ENCODE measurements around the gene PDHB. TPM values are rescaled to one million over a fixed set of nuclear protein-coding genes. Genes with fewer than 3 reads are reported as not detected.
A peak's percentile ranks its signal among the peaks of the same experiment; 100 is the strongest.

PDHB gene
- total RNA-seq (2016; rRNA removed; fragmentation: Illumina TruSeq; extraction: Trizol) = 153 and 229 TPM in 2 replicates
- 14.8 and 15.6 TPM in 2 replicates for total RNA-seq (2016; cell fraction: cytosol; rRNA removed; fragmentation: Illumina TruSeq; extraction: Trizol; ENCODE audit: low read depth)
- 155 and 245 TPM in 2 replicates for total RNA-seq (2016; cell fraction: insoluble cytoplasmic fraction; rRNA removed; fragmentation: Illumina TruSeq; extraction: Trizol)
- total RNA-seq (2016; cell fraction: membrane; rRNA removed; fragmentation: Illumina TruSeq; extraction: Trizol) = 30.6 and 31.8 TPM in 2 replicates
- total RNA-seq (2016; cell fraction: nucleus; rRNA removed; fragmentation: Illumina TruSeq; extraction: Trizol) = 63.1 and 66.4 TPM in 2 replicates
- polyA plus RNA-seq (2011; rRNA removed) = 97.1 and 108 TPM in 2 replicates
- 68.4 and 102 TPM in 2 replicates for polyA plus RNA-seq (2011; cell fraction: cytosol; rRNA removed)
- 28.4 and 37.7 TPM in 2 replicates for polyA plus RNA-seq (2011; cell fraction: nucleus; rRNA removed)
- polyA plus RNA-seq (2012) = 113 and 146 TPM in 2 replicates
- polyA plus RNA-seq (2016; cell fraction: cytosol; fragmentation: Illumina TruSeq; extraction: Trizol; ENCODE audit: low read depth) = 11.6 and 12.1 TPM in 2 replicates
- 209 and 226 TPM in 2 replicates for polyA plus RNA-seq (2016; cell fraction: insoluble cytoplasmic fraction; fragmentation: Illumina TruSeq; extraction: Trizol; ENCODE audit: low read depth)
- 23.0 and 24.8 TPM in 2 replicates for polyA plus RNA-seq (2016; cell fraction: membrane; fragmentation: Illumina TruSeq; extraction: Trizol; ENCODE audit: low read depth)
- 66.3 and 77.5 TPM in 2 replicates for polyA plus RNA-seq (2016; cell fraction: nucleus; fragmentation: Illumina TruSeq; extraction: Trizol; ENCODE audit: insufficient read depth, low read depth)
- polyA minus RNA-seq (2011; rRNA and poly(A)+ RNA removed; ENCODE audit: low replicate concordance) = 76.8 and 97.2 TPM in 2 replicates
- polyA minus RNA-seq (2011; cell fraction: cytosol; rRNA and poly(A)+ RNA removed) = 47.7 and 50.9 TPM in 2 replicates
- 91.3 and 98.1 TPM in 2 replicates for polyA minus RNA-seq (2011; cell fraction: nucleus; rRNA and poly(A)+ RNA removed)
- percentile 95 among the genes with signal in this experiment for Bru-seq, nascent RNA
- percentile 95 among the genes with signal in this experiment for BruChase-seq, experiment 1, labeled RNA remaining after a 6-hour chase
- BruChase-seq, experiment 2, labeled RNA remaining after a 2-hour chase = percentile 93 among the genes with signal in this experiment
- long read RNA-seq, experiment 1, transcript PDHB-203 (9 exons, 1,535 nt) = minor isoform, 6 of 284 reads
- long read RNA-seq, experiment 1, transcript PDHB-201 (10 exons, 1,527 nt) = major isoform, 254 of 284 reads
- long read RNA-seq, experiment 1, partial matches to known transcripts = 15 of 284 reads
- long read RNA-seq, experiment 1, other reads (novel, unspliced or antisense) = 6 of 284 reads
- long read RNA-seq, experiment 2, transcript PDHB-201 (10 exons, 1,527 nt) = major isoform, 111 of 204 reads
- long read RNA-seq, experiment 2, transcript PDHB-203 (9 exons, 1,535 nt) = minor isoform, 17 of 204 reads
- long read RNA-seq, experiment 2, partial matches to known transcripts = 20 of 204 reads
- long read RNA-seq, experiment 2, other reads (novel, unspliced or antisense) = 55 of 204 reads

DNA sequence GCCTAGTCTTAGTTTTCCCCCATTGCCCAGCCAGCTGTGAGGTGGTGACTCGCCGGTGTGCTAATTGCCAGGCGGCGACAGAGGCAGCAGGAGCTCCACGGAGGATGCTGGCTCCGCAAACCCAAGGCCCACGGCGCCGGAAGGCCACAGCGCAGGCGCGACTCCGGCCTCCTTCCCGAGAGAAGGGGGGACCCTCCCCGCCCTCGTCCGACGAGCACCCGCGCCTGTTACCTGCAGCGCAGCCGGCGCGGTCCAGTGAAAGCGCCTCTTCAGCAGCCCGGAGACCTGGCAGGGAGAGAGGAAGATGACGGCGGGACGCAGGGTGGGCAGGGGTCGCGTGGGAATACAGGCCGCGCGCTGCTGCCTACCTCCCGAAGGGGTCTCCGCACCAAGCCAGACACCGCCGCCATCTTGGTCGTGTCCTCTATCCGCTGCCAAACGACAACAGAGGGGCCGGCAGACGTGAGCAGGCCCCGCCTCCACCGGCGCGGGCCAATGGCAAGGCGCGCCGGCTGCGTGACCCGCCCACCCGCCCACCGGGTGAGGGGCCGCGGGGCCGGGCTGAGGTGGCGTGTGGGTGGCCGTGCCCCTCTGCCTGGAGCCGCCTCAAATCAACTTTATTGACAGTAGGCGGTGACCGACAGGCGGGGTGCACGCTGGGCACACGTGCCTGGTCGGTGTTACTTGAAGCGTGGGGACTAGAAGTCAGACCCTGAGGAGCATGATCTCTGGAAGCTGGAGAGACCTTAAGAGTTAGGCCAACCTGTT lies at the start of gene PDHB:
Gene PDHB, minus strand, starts transcription at position 433 of the 768 bp plus-strand sequence. Its CDS starts 23 bp downstream, at position 410.
- Histone ChIP-seq H4K20me1 (ENCODE audit: insufficient read depth, low read length) (no peaks in the 10 kb centered on the region), H3K36me3 (replicated peaks in 1 of 2; ENCODE audit: control insufficient read depth in 1 of 2, insufficient read depth in 2 of 2, low read length in 2 of 2) (peaks cover 5 to 37% of the 10 kb centered on the region in 2 experiments), H3K4me1 (ENCODE audit: insufficient read depth, low read length) (peaks cover 53% of the 10 kb centered on the region), H2AFZ (ENCODE audit: low read length) (no peak within 1 kb of the TSS), H3K27ac (ENCODE audit: extremely low read length, insufficient read depth, low read length) (peak within 1 kb of the TSS; percentile 92), H3K9me3 (ENCODE audit: low read length) (no peaks in the 10 kb centered on the region), H3K9ac (ENCODE audit: insufficient read depth, low read depth, low read length) (peak within 1 kb of the TSS; percentile 97), H3K4me3 (replicated peaks in 1 of 3; ENCODE audit: insufficient read depth in 1 of 3, low read depth in 2 of 3, low read length in 3 of 3) (peak within 1 kb of the TSS; percentile 68 to 97 (median 93)), H3K79me2 (ENCODE audit: insufficient read depth, low read length) (peaks cover 19% of the 10 kb centered on the region), H3K4me2 (ENCODE audit: low read depth, low read length) (peak within 1 kb of the TSS; percentile 90), H3K27me3 (ENCODE audit: control insufficient read depth in 1 of 2, insufficient read depth in 2 of 2, low read length in 2 of 2) (peaks cover 0 to 1% of the 10 kb centered on the region in 2 experiments; a peak in 1 of 5 replicates)
- ChIA-PET POLR2A (interaction anchor here (0.6 to 1.9 kb wide), 16 partner anchors 9 to 127 kb away, joined by 3 to 11 read pairs (median 3); partner anchors contain the start of genes HTD2 and RPP14), CTCF (ENCODE audit: low intra/inter-chr PET ratio, low total read pairs) (no interaction called here)
- TSS peak; percentile 54 for BruUV-seq (replicated peaks)
- in situ Hi-C loops (cut with HindIII; ENCODE audit: extremely low pct_ligation_motif_present, low pct_unique_long_range_greater_than_20kb) = no loop called here
- DNase-seq (ENCODE audit: low spot score) (peak; percentile 77), FAIRE-seq (peak; percentile 53), ATAC-seq (peak; percentile 97)
- WGBS (ENCODE audit: low lambda C conversion rate) = 0% methylated on average over 20 of the region's 67 CpGs
- intact Hi-C loops (cut with micrococcal nuclease; ENCODE audit: unreplicated experiment) = loop anchor here (2.0 to 5.0 kb wide), 2 partner anchors 59 to 87 kb away; partner anchors contain the start of gene KCTD6
- TF ChIP-seq KAT7 (CRISPR knock-in tag; IDR thresholded peaks at IDR 0.05; ENCODE audit: borderline replicate concordance) (peak; percentile 74; the same call in 1 of the 2 replicates), RBAK (CRISPR knock-in tag; IDR thresholded peaks at IDR 0.05) (no peak), ZNF607 (CRISPR knock-in tag; IDR thresholded peaks at IDR 0.05; ENCODE audit: borderline replicate concordance) (peak; percentile 41; the same call in 1 of the 2 replicates), DPF2 (CRISPR knock-in tag; IDR thresholded peaks at IDR 0.05; ENCODE audit: borderline replicate concordance, low read depth) (0 out of 2 replicates have a peak, but pooled peaks have one; percentile 62), ZNF777 (CRISPR knock-in tag; IDR thresholded peaks at IDR 0.05) (peak; percentile 87), MAZ (IDR thresholded peaks at IDR 0.05; ENCODE audit: borderline replicate concordance, low read depth, low read length) (no peak), MAZ (CRISPR knock-in tag; IDR thresholded peaks at IDR 0.05; ENCODE audit: low read depth) (peak; percentile 93), KAT8 (CRISPR knock-in tag; IDR thresholded peaks at IDR 0.05) (peak; percentile 82), TCF7L2 (IDR thresholded peaks at IDR 0.05; ENCODE audit: low read depth, low read length) (no peak), FOXK2 (IDR thresholded peaks at IDR 0.05) (peak; percentile 41; the same call in 1 of the 2 replicates)
- TF ChIP-seq, protein P1, sequence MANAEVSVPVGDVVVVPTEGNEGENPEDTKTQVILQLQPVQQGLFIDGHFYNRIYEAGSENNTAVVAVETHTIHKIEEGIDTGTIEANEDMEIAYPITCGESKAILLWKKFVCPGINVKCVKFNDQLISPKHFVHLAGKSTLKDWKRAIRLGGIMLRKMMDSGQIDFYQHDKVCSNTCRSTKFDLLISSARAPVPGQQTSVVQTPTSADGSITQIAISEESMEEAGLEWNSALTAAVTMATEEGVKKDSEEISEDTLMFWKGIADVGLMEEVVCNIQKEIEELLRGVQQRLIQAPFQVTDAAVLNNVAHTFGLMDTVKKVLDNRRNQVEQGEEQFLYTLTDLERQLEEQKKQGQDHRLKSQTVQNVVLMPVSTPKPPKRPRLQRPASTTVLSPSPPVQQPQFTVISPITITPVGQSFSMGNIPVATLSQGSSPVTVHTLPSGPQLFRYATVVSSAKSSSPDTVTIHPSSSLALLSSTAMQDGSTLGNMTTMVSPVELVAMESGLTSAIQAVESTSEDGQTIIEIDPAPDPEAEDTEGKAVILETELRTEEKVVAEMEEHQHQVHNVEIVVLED (CRISPR knock-in tag; IDR thresholded peaks at IDR 0.05; ENCODE audit: borderline replicate concordance) = peak; percentile 91

Measured in HepG2 (cell line).